ENCODE data around the gene PTPRA.
"Not testable (repeated sequence)": the region's sequence is repeated elsewhere in the genome, so short reads cannot be mapped to it uniquely, and the experiment has no call there.

The PTPRA gene

GRCh38 chr20:2890742-2891141 is 17.5 kb downstream of the PTPRA start:
- DNase-seq = no peak

GRCh38 chr20:2891343-2891742 is 18.1 kb downstream of the PTPRA start:
- DNase-seq = no peak

- DNase-seq = no peak
These were observed 19.1 kb downstream of the PTPRA start for GRCh38 chr20:2892376-2892775.

GRCh38 chr20:2894221-2894620 is 20.9 kb downstream of the PTPRA start:
- no peak for DNase-seq

GRCh38 chr20:2895154-2895553 is 21.9 kb downstream of the PTPRA start:
- DNase-seq = not testable (repeated sequence)

GRCh38 chr20:2899243-2899642 is 26.0 kb downstream of the PTPRA start:
- no peak for DNase-seq

GRCh38 chr20:2900845-2901592 is 27.7 kb downstream of the PTPRA start:
- DNase-seq = no peak

- DNase-seq = no peak
These were observed 29.0 kb downstream of the PTPRA start for GRCh38 chr20:2902291-2902690.

GRCh38 chr20:2902818-2903217 is 29.5 kb downstream of the PTPRA start:
- no peak for DNase-seq

GRCh38 chr20:2903686-2904085 is 30.4 kb downstream of the PTPRA start:
- DNase-seq = no peak

GRCh38 chr20:2907519-2907918 is 34.2 kb downstream of the PTPRA start:
- no peak for DNase-seq

- DNase-seq = no peak
These were observed 36.7 kb downstream of the PTPRA start for GRCh38 chr20:2909953-2910352.

GRCh38 chr20:2911200-2911599 is 37.9 kb downstream of the PTPRA start:
- DNase-seq = no peak

GRCh38 chr20:2914160-2914559 is 40.9 kb downstream of the PTPRA start:
- DNase-seq = no peak

GRCh38 chr20:2917266-2917665 is 44.0 kb downstream of the PTPRA start:
- DNase-seq = no peak

GRCh38 chr20:2918096-2919049 is 45.1 kb downstream of the PTPRA start:
- DNase-seq = no peak

- DNase-seq = no peak
These were observed 46.4 kb downstream of the PTPRA start for GRCh38 chr20:2919518-2920245.

GRCh38 chr20:2920473-2920872 is 47.2 kb downstream of the PTPRA start:
- no peak for DNase-seq

- no peak for DNase-seq
These were observed 48.2 kb downstream of the PTPRA start for GRCh38 chr20:2921506-2921905.

GRCh38 chr20:2922957-2923356 is 49.7 kb downstream of the PTPRA start:
- no peak for DNase-seq

- no peak for DNase-seq
These were observed 57.3 kb downstream of the PTPRA start for GRCh38 chr20:2930538-2930937.

GRCh38 chr20:2932498-2932897 is 59.2 kb downstream of the PTPRA start:
- no peak for DNase-seq

- DNase-seq = no peak
These were observed 64.6 kb downstream of the PTPRA start for GRCh38 chr20:2937902-2938301.
